GM18526 (cell line): ENCODE results near the gene EPAS1.

Experiments used
- POLR2A ChIP-seq: IDR thresholded peaks from 3 replicates; pipeline ENCODE4 v1.6.1; 2011; ENCODE audit not compliant: insufficient read length; ENCODE audit errors: extremely low read depth

EPAS1 gene

DNA sequence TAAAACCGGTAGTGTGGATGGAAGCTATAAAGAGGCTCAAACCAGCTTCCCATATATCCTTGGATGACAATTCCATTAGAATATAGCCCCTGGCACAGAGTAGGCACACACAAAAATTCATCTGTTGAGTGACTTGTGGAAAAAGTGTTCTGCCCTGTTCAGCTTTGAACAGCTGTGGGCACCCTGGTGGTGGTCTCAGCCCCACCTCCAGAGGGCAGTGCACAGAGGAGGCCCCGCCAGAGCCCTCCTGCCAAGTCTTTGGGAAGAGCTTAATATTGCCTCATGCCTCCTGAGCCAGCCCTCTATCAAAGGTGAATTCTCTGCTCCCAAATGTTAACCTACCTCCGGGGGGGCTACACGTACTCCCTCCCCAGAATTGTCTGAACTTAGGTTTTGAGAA is 30.4 kb downstream of the EPAS1 start:
- no peak for TF ChIP-seq POLR2A

DNA sequence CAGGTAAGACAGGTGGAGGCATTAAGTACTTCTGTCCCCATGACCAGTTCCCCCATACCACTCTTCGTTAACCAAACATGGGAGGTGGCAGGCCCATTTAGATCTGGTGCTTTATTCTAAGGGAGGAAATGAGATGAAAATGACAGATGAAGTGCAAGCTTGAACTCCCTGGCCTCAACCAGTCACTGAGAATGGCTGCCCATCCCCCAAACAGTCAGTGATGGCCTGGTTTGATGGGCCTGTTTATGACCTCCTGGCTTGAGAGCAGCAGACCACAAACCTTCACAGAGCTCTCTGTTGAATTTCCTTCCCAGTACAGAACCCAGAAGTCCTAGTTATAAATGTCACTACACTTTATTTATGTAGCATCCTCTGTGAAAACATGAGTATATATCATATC is 31.1 kb downstream of the EPAS1 start:
- TF ChIP-seq POLR2A = no peak

DNA sequence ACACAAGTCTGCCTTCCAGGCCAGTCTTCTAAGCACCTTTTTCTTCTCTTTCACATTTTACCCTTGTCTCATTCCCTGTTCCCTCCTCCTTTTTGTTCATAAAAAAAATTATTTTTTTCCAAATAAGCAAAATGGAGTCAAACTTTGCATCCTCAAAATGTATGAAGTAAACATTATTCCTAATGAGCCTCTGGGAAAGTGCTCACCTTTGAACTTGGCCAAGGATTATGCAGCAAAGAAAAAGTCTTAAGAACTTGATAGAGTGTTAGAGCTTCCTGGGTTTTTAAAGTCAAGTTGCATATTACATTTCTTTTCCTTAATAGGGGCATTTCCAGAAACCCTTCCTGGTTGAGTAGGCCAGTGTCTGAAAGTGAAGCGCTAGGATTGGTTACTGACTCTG is 31.6 kb downstream of the EPAS1 start:
- TF ChIP-seq POLR2A = no peak

DNA sequence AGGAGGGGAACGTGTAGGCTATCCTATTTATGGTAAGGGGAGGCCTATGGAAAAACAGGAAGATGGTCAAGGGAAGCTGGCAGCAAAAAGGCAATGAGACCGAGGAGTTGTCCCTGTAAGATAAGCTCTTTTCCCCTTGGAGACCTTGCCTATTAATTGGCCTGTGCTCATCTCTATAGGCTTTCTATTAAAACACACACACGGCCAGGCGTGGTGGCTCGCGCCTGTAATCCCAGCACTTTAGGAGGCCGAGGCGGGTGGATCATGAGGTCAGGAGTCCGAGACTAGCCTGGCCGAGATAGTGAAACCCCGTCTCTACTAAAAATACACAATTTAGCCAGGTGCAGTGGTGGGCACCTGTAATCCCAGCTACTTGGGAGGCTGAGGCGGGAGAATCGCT is 32.1 kb downstream of the EPAS1 start:
- TF ChIP-seq POLR2A = no peak

DNA sequence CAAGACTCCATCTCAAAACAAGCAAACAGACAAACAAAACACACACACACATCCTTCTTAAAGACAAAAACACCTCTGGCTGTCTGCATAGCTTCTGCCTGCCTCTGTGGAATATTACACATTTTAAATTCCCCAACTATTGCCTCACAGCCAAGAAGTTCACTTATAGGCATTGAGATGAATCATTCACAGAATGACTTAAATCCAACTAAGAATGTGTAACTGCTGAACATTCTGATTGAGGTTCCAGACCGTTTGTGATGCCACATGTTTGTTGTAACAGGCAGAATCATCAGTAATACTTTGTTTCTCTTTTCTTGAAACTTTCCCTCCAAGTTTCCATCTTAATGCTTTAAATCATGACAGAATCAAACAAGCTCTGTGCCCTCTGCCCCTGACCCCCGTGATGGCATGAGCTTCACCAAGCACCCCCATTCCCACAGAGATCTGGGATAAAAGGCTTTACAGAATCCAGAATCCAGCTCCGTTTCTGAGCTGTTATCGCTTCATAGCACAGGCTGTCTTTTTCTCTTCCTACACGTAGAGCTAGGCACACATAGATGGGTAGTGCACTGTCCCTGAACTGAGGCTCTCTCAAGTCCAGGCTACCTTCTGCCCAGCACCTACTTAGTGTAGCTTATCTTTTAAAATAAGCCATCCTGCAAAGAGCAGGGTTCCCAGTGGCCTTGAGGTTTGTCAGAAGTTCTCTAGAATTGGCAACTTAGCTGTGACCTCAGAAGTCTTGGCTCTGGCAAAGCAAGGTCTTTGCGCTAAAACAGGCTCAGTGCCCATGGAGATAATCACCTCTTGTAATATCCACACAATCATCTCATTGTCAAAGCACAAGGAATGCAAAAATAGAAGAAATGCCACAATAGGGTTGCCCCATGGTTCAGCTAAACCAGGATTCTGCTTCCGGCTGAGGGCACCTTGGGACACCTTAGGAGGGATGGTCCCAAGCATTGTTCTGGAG is 32.9 kb downstream of the EPAS1 start:
- no peak for TF ChIP-seq POLR2A

DNA sequence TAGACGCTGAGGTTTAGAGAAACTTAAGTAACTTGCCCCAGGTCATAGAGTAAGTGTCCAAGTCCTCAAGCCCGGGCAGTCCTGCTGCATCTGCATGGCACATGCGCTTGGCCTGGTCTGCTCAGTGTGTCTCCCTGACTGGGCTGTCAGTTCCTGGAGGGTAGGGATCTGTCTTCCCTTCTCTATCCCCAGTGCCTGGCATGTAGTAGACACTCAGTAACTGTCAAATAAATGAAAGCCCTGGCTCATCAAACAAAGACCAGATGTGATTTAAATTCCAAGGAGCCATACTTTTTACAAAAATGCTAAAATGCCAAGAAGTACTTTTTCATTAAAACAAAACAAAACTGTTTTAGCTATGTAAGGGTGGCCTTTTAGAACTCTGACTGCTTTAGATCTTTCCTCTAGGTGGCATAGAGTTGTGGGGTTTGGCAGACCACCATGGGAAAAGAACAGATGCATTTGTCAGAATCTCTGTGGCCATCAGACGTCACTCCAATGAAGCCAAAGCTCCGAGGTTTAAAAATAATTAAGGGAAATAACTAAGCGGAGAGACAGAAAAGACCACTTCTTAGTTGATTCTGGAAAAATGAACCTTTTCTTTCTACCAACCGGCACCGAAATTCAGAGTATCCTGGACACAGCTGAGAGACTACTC is 34.0 kb downstream of the EPAS1 start:
- TF ChIP-seq POLR2A = no peak

DNA sequence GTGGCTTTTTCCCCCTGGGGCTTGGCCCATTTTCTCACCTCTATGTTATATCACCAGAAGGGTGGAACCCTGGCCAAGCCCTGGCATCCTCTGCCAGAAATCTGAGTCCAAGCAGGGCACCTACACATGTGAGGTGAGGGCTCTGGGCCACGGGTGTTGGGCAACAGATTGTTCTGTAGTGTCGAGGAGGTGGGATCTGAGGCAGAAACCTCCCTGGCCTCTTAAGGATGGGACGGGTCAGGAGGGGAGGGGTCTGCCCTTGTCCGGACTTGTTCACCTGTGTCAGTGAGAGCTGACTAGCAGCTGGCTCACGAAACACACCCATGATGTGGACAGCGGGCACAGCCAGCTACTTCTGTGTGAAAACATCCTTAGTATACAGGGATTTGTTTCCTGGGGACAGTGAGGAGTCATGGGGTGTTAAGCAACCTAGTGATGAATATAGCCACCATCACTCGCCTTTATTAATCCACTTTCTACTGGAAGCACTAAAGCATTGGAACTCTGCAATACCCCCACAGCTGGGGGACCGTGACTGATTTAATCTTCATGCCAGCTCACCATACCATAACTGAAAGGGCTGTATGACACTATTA is 35.6 kb downstream of the EPAS1 start:
- no peak for TF ChIP-seq POLR2A

DNA sequence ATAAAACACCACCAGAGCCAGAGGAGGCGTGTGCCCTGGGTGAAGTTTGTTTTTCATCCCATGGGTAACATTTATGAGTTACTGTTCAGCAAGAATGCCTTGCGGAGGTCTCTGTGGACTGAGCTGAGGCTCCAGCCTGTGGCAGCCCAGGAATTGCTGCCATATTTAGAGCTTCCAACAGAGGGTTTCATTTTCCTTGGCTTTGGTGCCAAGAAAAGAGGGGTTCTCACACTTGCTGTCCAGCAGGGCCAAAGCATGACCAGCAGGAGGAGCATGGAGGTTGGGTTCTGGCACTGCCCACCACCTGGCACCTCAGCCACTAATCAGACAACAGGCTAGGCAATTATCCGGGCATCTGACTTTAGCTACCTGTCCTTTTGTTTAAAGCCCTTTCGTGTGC is 36.7 kb downstream of the EPAS1 start:
- TF ChIP-seq POLR2A = no peak

DNA sequence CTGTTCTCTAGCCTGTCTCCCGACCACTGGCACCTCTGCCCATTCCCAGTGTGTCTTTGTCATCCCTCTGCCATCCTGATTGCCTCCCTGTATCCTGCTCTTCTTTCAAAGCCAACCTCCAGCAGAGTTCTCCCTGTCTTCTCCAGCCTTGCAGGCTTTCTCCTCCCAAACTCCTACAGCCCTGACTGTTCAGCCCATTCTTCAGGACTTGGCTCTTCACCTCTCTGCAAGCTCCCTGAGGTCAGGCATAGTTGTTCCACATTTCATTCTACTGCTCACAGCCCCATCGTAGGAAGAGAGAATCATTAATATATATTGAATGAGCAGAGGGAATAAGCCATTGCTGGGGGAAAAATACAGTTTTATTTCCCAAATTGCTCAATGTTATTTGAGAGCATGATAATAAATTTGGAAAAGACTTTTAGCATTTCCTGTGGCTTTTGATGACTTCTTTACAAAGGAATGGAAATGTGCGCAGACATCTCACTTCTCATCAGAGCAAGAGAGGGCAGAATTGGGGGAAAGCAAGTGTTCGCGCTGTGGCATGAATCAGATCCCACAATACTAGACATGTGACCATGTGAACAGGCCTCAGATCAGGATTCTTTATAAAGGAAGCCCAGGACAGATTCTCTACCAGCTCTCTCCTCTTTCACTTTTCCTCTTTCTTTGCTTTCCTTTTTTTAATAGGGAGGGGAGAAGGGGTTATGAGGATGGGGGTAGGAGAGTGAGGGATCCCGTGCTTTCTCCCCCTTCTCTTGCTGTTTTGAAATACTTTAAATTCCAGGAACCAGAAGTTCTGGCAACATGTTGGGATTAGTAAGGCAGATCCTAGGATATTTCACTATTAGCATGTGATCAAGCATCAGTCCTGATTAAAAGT is 37.4 kb downstream of the EPAS1 start:
- no peak for TF ChIP-seq POLR2A

DNA sequence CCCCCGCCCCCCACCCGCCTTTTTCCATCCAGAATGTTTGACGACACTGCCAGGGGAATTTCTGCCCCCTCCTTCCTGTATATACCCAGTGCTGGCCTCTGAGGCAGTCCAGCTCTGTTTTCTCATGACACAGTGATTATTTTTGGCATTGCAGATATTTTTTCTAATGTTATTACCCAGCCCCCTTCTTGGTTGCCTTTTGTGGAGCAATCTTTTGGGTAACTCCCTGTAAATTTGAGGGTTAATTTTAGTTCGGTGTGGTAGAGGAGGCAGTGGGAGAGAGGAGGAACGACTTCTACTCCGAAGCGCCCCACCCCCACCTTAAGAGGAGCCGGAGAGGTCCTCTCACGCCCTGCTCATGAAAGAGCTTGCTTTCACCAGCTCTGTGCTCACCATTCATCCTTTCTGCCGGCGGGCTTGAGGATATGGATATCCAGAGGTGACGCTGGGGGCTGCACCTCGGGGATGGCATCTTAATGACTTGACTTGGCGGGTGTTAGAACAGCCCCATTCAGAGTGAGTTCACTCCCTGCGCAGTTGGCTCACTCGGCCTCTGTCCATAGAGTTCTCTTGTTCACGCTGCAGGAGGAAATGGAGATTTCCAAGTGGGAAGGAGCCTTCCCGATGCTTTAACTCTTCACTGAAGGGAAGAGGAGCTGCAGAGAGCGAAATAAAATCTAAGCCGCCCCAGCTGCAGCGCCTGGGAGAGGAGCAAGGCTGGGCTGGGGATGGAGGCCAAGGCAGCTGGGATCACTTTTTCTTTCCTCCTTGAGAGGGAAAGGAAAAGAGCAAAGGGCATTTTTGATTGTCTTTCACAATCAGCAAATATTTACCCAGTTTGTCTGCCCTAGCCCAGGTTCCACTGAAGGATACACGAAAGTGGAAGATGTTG is 38.4 kb downstream of the EPAS1 start:
- no peak for TF ChIP-seq POLR2A

DNA sequence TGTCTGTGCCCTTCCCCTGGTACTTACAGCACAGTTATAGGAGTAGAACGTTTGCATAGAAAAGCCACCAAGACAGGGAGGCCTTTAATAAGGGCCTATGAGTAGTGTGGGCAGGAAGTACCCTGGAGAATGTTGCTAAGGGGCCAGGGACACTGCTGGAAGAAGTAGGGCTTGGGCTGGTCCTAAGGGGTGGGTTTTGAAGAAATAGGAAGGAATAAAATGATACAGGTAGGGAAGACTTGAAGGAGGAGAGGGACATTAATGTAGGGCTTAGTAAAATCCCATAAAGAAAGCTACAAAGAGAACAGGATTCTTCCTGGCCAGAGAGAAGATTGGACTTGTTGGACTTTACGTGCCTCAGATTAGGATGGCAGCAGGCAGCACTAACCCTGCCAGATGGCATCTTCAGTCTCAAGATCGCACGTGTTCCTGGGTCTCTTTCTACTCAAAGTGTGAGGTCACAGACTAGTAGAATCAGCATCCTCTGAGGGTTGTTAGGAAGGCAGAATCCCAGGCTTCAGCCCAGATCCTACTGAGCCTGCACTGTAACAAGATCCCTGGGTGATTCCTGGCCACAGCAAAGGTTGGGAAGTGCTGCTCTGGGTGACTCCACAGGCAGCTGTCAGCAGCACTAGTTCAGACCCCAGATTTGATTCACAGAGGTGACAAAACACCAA is 39.2 kb downstream of the EPAS1 start:
- no peak for TF ChIP-seq POLR2A

DNA sequence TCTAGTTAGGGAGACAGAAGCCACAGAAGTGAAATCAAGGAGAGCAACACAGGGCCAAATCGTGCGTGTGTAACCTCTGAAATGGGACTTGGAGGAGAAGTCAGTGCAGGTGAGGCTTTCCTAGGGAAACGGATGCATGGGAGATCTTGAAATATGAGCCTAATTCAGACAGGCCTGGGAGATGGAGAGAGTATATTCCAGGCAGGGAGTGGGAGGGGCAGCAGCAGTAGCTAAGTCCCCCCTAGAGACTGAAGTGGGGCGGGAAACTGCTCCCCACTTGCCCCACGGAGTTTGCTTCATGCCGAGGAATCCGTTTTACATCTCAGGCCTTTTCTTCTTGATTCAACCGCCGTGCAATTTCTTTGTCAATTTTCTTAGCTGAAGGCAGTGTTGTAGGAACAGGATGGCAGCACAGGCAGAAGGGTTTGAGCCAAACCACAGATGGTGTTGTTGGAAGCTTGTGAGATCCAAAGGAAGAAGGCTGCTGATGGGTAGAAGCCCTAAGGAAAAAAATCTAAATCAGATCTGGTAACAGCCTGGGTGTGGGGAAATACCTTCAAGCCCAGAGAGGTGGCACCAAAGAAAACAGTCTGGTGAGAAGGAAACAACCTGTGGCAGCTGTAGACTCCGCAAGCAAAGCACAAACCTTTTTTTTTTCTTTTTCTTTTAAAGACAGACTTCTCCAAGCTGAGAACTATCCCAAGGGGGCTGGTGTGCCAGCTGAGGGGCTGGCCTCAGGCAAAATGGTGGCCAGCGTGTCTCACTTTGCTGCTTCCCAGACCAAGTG is 40.2 kb downstream of the EPAS1 start:
- no peak for TF ChIP-seq POLR2A

DNA sequence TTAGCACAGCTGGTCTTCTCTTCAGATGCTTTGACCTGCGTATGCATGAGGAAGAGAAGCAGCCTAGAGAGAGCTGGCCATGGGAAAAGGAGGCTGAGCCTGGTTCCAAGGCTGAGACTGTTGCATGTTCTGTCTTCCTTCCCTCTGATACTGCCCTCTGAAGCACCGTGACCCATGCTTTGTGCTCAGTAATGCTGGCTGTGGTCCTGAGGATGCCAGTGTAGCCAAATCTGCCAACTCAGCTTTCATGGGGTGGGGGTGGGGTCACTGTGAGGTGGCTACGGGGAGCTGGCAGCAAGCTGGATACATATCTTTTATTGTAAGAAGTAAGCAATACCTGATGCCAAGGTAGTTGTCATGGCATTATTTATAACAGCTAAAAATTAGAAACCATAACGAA is 41.5 kb downstream of the EPAS1 start:
- no peak for TF ChIP-seq POLR2A
